HG03103 (cell line): ENCODE data around the gene ATP10B.

Experiments
- ATAC-seq: cut with Tn5 transposase; IDR thresholded peaks from one replicate; pipeline ENCODE4 v1.9.1; 2021; ENCODE audit warnings: low read depth; ENCODE audit not compliant: unreplicated experiment

Gene ATP10B

DNA sequence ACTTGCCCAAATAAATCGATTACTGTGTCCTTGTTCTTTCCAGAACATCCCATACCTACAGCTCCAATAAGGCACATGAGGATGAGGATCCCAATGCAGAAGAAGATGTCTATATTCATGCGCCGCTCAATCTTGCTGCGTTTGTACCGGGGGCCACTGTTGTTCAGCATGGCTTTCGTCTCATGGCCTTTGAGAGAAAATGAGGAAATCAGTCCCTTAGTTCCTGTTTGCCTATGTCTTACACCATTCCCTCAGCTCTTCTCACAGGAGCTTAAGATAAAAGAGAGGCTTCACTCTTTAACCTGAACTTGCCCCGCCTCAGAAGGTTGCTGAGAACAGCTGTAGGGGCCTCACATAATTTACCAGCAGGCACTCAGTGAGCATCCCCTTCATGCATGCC, 211.6 kb downstream of the ATP10B start:
- ATAC-seq, result no peak

DNA sequence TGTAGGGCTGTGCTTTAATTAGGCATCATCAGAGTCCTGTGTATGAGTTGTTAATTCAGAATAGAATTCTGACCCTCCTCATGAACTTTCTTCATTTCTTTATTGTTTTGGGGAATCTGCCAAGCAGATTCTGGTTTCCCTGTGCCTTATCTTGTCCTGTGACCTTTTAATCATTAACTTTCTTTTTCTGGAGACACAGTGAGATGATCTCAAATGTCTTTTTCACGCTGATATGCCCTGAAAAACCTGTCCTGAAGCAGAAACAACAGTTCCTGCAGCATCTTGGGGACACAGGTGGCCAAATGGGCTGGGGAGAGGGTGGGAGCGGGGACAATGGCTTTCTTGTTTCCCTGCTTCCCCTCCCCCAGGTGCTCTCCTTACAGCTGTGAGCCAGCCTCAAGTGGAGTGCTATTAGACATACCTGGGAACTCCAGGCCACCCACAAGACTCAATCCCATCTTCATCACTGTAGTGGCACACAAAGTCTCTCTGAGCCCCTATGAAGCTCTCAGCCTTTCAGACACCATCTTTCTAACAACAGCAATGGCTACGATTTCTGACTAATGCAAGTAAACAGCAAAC, 213.8 kb downstream of the ATP10B start:
- ATAC-seq, result no peak

DNA sequence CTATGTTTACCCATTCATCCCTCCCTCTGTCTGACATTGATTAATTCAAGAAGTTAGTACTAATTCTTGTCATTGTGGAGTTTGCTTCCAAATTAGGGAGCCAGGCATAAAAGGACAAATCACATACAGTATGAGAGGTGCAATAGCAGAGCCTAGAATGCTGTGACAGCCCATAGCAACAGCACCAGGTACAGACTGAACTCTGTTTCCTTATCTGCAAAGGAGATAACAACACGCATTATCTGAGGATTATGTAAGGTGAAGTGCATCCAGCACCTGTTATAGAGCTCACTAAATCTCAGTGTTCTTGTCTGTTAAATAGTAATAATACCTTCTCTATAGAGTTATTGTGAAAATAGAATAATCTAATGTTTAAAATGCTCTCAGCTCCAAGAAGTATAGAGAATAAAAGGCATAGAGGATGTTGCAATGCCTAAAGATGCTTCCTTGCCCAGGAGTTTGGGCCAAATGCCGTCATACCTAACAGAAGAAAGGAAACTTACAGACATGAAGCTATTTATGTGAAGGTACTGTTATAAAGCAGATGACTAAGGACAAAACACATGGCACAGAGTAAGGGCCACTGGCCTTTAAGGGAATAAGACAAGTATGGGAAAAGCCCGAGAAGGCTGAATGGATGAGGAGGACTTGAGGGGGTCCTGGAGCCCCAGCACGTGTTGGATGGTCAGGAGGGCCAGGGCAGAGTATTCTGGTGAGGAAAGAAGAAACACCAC, 214.5 kb downstream of the ATP10B start:
- ATAC-seq, result no peak

DNA sequence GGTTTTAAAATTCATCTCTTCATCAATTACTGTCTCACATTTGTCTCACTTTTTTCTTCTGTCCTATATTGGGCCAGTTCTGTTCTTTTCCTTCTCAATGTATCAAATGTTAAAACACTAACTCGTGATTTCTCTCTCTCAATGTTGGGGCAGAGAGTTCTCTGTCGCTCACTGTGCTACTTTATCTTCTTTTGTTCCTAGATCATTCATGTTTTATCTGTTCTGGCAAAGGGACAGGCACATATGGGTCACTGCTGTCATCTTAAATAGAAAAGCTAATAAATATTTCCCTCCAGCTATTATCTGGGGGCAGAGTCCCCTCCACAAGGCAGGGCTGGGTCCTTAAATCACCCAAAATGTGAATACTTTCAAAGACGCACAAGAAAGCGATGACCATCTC, 216.3 kb downstream of the ATP10B start:
- no peak for ATAC-seq

DNA sequence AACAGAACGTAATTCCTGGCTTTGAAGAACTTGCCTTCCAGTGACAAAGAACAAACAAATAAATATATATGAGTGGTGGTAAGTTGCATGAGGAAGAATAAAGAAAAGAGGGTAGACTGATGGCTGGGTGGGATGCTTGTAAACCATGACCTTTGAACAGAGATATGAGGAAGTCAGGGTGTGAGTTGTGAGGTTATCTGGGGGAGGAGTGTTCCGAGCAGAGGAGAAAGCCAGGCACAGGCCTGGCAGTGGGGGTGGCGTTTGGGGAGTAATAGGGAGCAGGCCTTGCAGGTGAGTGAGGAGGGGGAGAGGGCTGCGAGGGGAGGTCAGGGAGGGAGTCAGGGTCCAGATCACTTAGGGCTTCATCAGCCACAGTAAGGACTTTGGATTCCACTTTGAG, 217.0 kb downstream of the ATP10B start:
- no peak for ATAC-seq

DNA sequence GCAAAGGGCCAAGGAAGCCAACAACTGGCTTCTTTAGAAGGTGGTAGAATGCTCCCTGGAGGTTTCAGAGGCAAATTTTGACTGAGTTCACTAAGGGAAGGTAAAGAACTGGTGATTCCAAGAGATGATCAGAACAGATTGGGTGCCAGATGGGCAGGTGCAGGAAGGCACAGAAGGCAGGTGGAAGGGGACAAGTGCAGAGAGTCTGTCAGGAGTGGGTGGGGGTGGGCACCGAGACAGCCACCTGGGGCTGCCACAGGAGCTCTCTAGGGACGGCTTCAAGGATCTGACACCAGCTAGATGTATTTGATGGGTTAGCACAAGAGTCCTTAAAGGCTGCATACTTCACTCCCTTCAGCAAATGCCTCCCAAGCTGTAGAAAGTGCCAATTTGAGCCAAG, 223.0 kb downstream of the ATP10B start:
- ATAC-seq, result no peak

DNA sequence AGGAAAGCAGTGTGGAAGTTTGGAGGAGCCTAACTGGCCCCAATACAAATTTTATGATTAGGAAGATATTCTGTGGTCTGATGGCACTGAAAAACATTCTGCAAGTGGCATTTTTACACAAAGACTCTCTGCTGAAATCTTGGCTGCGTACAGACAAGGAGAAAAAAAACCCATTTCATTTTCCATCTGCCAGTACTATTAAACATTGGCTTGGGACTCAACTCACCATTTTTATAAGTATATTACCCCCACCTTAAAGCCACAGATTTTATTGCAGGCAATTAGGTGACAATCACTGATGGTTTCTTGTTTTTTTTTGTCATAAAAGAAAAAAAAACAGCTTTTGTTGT, 223.4 kb downstream of the ATP10B start:
- ATAC-seq, result no peak

DNA sequence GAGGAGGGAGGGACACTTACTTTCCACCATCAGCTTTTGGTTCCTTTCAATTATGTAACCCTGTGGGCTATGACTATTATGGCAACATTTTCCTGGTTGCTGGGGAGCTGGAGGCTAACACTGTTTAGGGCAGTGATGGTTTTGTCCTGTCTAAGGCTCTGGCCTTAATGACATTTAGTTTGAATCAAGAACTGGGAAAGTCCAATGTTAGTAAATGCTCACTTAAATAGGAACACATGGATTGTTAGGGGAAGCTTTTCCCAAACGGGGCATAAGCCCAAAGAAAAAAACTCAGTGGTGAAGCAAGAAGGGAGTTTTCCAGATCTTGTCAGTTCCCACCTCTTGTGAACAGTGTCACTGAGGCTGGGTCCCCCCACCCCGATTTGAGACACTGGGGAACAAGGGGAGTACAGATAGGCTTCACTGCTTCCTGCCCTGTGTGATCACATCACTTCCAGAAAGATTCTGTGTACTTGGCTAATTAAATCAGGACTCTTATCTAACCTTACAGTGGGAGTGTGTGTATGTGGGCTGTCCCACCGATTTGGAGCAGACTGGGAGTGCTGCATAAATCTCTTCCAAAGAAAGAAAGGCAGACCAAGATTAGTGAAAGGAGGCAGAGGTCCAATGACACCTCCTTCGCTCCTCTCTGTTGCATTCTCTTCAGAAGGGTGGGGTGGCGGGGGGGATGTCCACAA, 223.9 kb downstream of the ATP10B start:
- no peak for ATAC-seq

DNA sequence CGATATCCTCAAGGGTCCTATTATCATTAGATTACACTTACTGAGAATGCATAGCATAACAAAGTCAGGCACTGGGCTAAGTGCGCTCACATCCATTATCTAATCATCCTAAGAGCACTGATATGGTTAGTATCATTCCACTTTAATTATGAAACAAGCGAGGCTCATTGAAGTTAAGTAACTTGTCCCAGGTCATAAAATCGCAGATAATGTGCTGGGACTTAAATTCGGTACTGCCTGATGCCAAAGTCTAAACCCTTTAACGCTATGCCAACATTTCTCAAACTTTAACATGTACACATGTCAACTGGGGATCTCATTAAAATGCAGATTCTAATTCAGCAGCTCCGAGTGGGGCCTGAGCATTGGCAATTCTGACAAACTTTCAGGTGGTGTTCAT, 225.7 kb downstream of the ATP10B start:
- ATAC-seq, result no peak

DNA sequence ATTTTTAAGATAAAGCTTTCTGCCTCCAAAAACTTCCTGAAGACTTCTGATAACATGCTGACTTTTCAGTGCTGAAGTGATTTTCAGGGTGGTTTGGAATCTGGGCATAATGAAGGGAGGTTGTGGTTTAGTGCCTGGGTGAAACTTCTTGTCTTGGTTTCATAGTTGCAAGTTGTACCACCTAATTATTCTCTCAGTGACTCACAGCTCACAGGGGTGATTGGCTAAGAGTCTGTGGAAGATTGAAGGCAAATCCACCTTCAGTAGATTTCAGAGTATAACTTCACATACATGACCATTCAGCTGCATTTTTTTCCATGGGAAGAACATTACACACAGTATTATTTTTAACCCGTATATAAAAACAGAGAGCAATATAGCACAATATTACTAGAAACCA, 230.5 kb downstream of the ATP10B start:
- ATAC-seq, result no peak

DNA sequence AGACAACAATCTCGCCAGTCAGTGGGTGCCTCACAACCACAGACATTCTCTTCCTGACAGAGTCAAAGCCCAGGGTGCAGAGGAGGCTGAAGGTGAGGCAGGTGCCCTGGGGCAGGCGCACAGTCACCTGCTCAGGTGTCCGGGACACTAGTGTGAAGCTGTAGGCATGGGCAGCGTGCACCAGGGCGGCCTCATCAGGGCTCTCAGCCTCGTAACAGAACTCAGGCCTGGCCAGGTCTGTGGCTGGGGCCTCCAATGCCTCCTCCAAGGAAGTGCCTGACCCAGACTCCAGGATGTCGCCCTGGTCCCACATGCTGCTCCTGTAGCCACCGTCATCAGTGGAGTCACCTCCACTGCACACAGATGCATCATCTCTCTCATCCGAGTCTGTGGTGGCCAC, 231.6 kb downstream of the ATP10B start:
- ATAC-seq, result no peak

DNA sequence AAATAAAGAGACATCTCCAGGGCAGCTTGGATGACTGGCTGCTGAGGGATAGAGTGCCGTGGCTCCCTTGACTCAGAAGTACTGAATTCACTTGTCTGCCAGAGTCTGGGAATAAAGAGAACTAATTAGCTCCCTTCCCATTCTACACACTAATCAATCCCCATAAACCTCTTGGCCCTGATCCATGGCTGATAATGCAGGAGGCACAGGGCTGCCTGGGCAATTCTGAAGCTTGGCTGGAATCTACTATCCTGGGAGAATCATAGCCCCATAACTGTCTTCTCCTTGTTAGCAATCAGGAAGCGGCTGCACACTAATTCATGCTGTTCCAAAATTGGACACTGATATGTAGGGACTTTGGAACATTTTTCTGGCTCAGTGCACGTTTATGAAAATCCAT, 232.6 kb downstream of the ATP10B start:
- no peak for ATAC-seq

DNA sequence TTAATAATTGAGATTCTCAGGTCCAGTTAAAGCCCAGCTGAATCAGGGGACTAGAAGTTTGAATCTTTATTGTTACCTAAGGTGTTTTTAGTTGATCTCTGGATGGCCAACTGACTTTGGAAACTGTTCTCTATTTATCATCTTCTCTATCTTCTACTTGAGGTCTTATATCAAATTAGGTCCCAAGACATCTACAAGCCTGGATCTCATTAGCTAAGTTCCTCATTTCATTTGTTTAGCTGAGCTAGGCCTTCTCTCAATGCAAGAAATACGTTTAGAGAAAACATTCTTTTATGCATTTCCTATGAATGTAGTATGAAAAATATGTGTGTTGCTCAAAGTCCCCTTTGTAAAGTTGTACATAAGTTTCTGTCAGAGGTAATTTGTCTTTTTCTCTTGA, 233.7 kb downstream of the ATP10B start:
- no peak for ATAC-seq

DNA sequence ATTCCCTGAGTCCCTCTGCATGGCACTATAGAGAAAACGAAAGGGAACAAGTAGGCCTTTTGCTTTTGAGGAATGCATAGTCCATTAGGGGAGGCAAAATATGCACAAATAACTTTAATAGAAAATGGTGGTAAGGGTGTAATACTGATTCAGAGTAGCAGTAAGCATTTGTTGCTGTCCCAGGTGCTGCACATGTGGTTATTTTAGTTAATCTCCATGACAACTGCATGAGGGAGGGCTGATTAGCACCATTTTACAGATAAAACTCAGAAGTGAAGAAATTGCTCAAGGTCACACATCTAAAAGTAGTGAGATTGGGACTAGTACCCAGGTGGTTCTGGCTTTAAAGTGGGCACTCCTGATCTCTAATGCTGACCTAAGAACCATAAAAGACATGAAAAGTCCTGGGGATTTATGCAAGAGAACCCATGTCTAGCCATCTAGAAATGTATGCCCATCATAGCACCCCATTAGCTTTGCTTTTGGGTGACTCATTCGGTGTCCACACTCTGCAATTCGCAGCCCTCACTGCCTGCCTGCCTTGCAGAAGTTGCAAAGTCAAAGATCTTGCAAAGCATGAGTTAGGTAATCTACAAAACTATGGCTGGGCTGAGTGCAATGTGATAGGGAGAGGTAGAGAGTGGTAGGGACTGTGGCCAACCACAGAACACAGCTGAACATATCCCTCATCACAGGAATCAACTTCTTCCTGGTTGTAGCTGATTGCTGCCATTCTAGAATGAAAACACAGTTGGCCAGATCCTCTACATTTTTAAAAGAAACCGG, 235.1 kb downstream of the ATP10B start:
- no peak for ATAC-seq

DNA sequence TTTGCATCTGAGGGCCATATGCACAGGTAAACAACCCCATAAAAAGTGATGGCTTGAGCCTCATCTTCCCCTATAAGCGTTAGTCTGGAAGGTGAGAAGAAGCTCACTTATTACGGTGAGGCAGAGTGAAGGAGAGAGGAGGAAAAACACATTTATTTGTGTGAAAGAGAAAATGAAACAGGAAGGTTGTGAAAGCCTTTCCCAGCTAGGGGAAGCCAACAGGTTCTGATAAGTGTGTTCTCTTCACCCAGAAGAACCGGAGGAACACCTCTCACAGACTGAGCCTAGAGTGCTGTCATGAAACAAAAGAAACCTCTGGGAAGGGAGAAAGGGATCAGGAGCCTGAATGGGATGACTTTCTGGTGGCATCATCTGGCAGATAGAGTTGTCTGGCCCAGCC, 237.9 kb downstream of the ATP10B start:
- no peak for ATAC-seq

DNA sequence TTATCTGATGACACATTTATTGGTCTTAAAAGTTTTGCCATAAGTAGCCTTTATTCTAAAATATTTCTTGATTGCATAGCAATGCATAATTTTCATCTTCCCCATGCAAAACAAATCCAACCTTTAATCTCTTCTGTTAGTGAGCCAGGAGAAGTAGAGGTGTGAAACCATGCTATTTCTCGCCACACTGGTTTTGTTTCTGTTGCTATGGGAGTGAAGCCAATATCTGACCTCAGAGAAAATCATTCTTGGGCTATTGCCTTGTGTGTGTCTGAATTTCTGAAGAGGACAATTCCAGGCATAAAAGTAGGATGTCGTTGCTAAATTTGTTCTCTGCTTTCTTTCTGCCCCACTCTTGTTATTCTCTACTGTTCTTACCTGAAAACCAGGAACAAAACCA, 246.7 kb downstream of the ATP10B start:
- ATAC-seq, result peak; percentile 71

DNA sequence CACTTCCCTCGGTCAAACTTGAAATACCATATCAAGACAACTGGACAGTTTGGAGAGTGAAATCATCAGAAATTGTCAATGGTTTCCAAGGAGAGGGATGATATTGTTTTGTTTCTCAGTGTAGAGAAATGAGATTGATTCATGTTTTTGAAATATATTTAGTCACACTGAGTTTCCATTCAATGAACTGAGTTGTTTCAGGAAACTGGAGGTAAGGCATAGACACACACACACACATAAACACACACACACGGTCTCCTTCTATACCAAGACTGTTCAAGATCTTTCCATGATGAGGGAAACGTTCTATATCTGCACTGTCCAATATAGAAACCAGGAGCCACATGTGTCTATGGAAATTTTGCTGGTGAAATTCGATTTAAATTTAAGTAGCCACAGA, 247.5 kb downstream of the ATP10B start:
- ATAC-seq, result no peak

DNA sequence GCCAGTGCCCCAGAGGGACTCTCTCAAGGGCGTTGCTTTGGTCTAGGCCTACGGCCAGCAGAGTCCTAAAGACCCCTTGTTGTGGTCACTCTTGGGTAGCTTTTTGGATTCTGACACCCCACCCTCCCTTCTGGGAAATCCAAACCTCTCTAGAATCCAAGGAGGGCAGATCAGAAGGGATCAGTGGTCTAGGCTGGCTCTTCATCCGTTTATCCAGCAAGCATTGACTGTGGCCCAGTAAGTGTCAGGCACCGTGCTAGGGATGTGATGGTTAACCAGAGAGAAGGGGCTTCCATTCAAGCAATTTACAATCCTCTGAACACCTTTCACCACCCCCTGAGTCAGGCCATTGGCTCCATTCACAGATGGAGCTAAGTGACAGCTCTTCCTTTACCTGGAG, 249.3 kb downstream of the ATP10B start:
- no peak for ATAC-seq

DNA sequence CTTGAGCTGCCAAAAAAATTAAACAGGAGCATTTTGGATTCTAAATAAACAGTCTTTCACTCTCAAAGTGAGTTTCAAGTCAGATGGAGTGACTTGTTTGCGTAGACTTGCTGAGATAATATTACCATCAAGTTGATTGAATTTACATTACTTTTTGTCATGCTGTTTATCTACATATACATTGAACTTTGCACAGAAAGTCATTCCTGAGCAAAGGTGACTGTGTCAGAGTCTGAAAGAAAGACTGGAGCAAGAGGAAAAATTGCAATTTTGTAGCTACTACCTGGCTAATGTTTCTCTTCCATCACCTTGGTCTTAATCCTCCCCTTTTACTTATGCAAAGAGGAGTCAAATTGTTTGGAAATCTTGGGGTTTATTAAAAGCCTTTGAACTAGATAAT, 251.0 kb downstream of the ATP10B start:
- no peak for ATAC-seq

DNA sequence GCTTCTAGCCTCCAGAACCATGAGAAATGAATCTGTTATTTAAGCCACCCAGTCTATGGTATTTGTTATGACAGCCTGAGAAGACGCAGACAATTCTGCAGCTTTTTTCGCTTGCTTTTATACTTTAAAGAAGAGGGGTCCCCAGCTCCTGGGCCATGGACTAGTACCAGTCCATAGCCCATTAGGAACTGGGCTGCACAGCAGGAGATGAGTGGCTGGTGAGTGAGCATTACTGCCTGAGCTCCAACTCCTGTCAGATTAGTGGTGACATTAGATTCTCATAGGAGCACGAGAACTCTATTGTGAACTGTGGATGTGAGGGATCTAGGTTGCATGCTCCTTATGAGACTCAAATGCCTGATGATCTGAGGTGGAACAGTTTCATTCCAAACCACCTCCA, 278.7 kb downstream of the ATP10B start:
- no peak for ATAC-seq

DNA sequence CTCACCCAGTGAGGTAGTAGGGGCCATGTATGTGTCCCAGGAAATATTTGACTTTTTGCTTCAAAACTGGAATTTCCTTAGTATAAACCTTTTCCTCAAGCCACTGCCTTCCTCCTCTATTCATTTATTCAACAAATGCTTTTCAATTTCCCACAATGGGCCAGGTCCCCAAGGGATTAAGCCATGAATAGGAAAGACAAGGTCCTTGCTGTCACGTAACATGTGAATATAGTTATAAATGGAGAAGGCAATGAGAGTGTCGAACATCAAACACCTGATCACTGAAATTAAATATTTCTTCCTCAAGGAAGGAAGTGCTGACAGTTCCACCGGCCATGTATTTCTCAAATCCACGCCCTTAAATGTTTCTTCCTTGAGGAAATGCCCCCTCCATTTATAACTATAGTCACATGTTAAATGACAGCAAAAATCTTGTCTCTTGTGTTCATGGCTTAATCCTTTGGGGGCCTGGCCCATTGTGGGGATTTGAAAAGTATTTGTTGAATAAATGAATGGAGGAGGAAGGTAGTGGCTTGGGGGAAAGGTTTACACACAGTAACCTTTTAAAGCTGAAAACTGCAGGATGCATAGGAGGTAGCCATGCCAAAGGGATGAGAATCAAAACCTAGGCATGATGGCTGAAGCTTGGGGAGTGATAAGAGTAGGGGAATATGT, 284.8 kb downstream of the ATP10B start:
- ATAC-seq, result no peak
